DMS 273 (cell line): ENCODE results near the gene ATG7.
"Not testable (repeated sequence)": the region's sequence is repeated elsewhere in the genome, so short reads cannot be mapped to it uniquely, and the experiment has no call there.

Experiments
- DNase-seq: peaks from one replicate; lab custom pipeline; 2025; ENCODE audit not compliant: unreplicated experiment; lab: John Stamatoyannopoulos, UW

ATG7 gene

DNA sequence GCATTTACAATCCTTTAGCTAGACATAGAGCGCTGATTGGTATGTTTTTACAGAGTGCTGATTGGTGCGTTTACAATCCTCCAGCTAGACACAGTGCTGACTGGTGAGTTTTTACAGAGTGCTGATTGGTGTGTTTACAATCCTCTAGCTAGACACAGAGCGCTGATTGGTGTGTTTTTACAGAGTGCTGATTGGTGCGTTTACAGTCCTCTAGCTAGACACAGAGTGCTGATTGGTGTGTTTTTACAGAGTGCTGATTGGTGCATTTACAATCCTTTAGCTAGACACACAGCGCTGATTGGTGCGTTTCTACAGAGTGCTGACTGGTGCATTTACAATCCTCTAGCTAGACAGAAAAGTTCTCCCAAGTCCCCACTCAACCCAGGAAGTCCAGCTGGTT lies 76.7 kb downstream of the ATG7 start:
- DNase-seq, result not testable (repeated sequence)

DNA sequence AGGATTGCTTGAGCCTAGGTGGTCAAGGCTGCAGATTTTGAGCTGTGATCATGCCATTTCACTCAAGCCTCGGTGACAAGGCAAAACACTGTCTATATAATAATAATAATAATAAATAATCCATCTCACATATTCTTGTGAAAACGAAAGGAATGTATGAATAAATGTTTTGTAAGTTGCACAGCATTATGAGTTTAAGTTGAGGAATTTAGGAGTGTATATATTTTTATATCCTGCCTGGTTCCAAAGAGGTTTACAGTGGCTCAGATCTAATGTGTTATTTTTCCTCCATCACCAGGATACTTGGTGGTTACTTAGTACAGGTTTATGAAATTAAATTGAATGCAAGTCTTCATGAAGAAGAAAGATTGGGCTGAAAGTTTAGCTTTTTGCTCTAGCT lies 77.2 kb downstream of the ATG7 start:
- DNase-seq, result no peak

DNA sequence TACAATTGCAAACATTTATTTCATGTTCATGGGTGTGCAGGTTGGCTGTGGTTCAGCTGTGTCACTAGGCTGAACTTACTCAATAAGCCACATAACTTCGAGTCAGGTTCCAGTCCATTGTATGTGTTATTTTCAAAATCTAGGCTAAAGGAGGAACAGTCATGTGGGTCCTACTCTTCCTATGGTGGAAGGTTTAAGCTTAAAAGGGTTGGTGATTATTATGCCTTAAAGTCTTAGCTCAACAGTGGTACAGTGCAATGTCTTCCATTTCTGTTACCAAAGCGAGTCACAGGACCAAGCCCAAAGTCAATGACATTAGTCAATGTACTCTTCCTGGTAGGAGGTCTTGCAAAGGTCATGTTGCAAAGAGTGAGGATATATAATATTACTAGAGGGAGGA lies 78.2 kb downstream of the ATG7 start:
- no peak for DNase-seq

DNA sequence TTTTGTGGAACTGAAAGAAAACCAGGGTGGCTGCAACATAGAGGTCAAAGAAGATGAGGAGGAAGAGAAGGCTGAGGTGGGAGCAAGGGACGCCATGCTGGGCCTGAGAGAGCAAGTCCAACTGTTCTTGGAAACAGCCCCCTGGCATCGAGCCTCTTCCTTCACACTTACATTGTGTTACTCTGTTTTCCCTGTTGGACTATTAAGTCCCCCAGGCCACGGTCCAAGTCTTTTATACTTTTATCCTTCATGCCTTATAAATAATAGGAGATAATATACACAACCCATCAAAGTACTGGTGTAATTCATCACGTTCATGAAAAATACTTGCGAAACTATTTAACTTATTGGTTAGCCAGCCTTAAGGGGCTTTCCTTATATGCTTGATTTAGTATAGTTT lies 79.3 kb downstream of the ATG7 start:
- no peak for DNase-seq

DNA sequence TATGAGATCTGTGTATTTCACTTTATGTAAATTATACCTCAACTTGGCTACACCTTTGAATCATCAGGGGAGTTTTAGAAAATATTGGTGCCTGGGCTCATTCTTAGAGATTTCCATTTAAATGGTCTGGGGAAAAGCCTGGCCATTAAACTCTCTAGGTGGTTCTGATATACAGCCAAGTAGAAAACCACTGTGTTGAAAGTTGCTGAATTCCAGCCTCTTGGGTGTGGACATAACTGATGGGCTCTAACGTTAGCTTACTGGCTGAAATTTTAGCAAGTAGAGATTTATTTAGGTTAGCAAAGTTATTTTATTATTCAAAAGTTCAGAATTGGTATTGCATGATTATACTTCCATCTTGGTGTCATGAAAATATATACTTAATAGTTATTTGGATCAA lies 84.1 kb downstream of the ATG7 start:
- no peak for DNase-seq

DNA sequence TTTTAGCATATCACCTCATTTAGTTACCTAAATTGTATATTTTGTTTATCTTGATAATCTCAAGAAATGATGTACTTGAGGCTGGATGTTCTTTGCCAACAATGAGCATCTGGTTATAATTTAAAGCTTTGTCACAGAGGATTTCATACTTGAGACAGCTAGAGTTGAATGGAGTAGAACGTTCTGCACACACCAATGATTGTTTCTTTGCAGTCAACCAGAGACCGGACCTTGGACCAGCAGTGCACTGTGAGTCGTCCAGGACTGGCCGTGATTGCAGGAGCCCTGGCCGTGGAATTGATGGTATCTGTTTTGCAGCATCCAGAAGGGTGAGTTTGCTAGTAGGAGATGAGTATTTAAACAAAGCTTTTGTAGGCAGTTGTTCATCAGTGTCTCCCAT lies 90.4 kb downstream of the ATG7 start:
- no peak for DNase-seq

- no peak for DNase-seq
These were observed 91.5 kb downstream of the ATG7 start for GRCh38 chr3:11363715-11364114.

- DNase-seq, result no peak
These were observed 92.0 kb downstream of the ATG7 start for GRCh38 chr3:11364181-11364580.

GRCh38 chr3:11367143-11367693 lies 95.0 kb downstream of the ATG7 start:
- no peak for DNase-seq

DNA sequence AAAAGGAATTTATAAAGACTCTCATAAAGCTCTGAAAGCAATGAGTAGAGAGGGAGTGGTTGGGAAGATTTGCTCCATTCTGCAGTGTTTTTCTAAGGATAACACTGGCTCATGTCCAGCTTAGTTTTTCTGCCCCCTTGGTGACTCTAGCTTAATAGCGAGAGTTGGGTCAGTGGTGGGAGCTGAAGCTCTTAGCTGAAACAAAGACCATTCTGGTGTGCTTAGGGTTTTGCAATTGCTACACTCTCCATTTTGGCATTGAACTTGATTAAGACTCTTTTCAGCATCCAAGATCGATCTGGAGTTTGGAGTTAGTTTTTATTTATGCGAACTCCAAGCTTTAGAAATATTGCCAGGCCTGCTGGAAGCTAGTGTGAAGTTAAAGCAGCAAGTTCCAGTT lies 98.0 kb downstream of the ATG7 start:
- DNase-seq, result no peak

- no peak for DNase-seq
These were observed 98.8 kb downstream of the ATG7 start for GRCh38 chr3:11370966-11371365.

- no peak for DNase-seq
These were observed 99.5 kb downstream of the ATG7 start for GRCh38 chr3:11371747-11372146.

DNA sequence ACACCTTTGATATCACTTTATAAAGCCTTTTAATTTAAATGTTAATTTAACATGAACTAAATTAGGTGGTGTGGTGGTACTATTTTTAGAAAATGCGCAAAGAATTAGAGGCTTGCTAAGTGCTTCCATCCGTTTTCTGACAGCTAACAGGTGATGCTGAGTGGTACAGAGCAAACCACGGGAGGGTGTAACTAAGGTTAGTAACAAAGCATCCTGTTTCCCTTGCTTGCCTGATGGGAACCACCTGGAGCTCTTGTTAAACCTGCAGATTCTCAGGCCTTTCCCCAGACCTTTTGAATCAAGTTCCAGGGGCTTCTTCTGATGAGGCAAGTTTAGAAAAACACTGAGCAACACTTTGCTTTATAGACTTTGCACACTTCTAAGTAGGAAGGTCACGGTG lies 101.0 kb downstream of the ATG7 start:
- DNase-seq, result no peak

DNA sequence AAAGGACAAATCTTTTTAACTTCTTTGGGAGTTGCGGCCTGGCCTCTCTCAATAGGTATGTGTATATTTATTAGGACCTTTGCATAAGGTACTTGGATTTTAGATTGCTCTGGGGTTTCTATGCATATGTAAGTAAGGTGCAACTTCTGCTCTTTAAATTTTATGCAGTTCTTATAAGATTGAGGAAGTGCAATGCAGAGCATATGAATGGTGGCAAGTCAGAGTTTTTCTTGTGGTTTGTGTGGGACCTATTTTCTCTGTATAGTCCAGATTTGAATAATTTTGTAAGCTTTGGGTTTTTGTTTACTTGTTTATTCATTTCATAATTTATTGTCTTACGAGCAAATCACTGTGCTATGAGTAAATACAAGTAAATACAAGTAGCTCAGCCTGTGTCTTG lies 101.5 kb downstream of the ATG7 start:
- no peak for DNase-seq

- no peak for DNase-seq
These were observed 103.3 kb downstream of the ATG7 start for GRCh38 chr3:11375333-11376088.

DNA sequence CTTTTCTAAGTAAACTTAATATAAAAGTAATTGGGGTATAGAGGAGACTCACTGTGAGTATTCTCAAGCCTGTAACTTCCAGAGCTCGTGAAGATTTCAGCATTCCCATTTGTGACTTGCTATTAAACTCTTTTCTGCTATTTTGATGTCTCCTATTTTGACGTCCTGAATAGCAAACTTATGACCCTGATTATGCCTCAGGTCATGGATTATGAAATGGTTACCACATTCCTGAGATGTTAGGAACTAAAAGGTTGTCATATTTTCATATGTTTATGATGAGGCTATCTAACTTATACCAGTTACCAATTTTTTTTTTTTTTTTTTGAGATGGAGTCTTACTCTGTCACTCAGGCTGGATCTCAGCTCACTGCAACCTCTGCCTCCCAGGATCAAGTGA lies 105.5 kb downstream of the ATG7 start:
- DNase-seq, result no peak

DNA sequence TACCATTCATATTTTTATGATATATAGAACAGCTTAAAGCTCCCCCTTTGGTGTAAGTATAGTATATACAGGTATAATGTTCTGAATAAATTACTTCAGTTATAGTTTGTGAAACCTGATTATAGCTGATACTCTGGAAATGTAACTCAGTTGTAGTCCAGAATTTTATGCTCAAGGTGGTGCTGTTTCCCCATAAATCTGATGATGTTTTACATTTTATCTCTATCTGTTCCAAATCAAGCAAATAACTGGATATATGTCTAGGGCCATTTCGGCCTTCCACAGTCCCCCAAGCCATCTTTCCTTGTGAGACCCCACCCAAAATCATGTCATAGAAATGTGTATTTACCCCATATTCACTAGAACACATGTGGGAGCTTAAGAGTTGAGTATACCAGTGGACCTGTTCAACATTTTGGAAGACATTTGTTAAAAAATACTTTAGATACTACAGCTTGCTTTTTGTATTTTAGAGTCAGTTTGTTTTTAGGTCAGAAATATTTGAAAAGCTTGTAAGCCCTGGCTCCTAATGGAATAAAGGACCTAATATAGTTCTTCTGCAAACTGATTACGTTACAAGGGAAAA lies 107.1 kb downstream of the ATG7 start:
- DNase-seq, result peak; percentile 61

GRCh38 chr3:11379824-11380701 lies 107.9 kb downstream of the ATG7 start:
- no peak for DNase-seq

- no peak for DNase-seq
These were observed 108.9 kb downstream of the ATG7 start for GRCh38 chr3:11381141-11381540.

DNA sequence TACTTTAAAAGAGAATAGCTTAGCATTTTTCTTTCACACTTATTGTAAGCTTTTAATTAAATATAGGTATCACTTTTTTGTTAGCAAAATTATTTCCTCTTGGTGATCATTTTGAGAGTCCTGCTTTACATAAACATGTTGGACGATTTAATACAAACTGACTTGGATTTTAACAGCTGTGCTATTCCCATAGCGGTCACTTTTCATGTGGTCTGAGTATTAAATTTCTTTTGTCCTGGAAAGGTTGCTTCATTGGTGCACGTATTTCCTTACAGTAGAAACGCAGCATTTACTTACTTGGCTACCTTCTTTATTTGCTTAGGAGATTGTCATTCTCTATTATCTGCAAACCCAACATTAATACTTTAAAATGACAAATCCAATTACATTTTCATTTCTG lies 109.4 kb downstream of the ATG7 start:
- peak; percentile 40 for DNase-seq

GRCh38 chr3:11382146-11382745 lies 110.0 kb downstream of the ATG7 start:
- no peak for DNase-seq
